Ramos (cell line): ENCODE data around the gene ARHGAP32.
"Not testable (repeated sequence)": the region's sequence is repeated elsewhere in the genome, so short reads cannot be mapped to it uniquely, and the experiment has no call there.

ENCODE experiments used
- in situ Hi-C: fragments of 300-500 bp; cut with MboI; formaldehyde crosslinking; loops from one replicate; pipeline ENCODE4 v1.14.3; 2022; ENCODE audit warnings: low sequenced_read_pairs; ENCODE audit not compliant: unreplicated experiment

Gene ARHGAP32

DNA sequence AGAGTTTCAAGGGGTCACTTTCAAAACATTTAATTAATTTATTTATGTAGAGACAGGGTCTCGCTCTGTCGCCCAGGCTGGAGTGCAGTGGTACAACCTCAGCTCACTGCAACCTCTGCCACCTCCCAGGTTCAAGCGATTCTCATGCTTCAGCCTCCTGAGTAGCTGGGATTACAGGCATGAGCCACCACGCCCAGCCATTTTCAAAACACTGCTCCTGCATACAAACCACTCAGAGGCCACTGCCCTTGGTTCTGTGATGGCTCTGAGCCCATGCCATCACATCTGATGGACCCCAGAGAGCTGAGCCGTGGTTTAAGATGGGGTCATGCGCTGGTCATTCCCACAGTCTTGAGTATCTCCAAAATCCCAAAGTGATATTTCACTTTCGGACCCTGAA, 272.5 kb downstream of the ARHGAP32 start:
- in situ Hi-C loops, result not testable (repeated sequence)

DNA sequence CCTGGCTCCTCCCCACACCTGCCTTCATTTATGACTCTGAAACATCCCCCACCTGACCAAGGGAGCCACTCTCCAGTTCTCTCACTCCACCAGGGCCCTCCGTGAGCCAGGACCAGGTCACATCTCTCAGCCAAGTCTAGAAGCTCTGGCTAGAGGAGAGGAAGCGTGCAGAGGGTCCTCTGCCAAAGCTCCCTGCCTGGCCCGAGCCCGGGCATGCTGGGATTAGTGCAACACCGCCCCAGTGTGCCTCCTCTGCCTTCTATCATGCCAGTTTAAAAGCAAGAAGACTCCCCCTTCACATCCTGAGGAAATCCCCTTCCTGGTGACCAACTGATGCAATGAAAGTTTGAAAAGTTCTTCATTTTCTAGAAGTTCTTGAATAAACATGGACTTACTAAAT, 272.9 kb downstream of the ARHGAP32 start:
- in situ Hi-C loops, result no loop called here

DNA sequence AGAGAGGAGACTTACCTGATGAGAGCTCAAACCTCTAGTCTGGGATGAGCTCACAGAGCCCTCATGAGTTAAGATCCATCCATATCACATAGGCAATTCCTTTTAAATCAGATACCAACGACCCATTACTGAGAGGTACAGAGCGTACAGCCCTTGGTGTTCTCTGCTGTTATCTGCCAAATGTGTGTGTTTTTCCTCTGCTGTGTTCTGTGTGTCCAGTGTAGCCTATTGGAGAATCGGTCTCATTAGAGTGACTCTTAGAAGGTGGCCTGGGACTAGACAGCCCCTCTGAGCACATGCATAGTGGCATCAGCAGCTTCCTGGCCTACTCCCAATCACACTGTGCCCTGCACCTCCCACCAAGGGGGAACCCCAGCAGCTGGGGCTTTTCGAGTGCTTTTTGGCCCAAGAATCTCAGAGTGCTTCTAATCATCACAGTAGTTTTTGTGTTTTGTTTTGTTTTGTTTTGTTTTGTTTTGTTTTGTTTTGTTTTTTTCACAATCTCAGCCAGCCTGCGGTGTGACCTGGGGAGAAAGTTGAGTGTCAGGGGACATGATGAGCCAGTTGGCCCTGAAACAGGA, 274.9 kb downstream of the ARHGAP32 start:
- in situ Hi-C loops, result no loop called here

DNA sequence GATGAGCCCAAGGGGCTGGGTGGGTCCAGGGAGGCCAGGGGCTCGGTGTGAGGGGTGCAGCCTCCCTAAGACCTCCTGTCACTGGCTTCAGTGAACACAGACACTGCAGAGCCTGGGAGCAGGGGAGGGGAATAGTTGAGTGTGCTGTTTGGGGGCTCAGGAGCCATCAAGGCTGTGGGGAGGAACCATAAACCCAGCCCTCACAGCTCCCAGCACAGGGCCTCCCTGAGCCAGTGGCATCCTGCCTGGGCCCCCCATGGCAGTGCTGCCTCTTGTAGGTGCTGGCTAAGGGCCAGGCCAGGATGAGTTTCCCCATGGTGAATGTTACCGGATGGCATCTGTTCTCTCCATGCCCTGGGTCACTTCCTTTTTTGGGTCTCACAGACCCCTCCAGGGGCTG, 275.4 kb downstream of the ARHGAP32 start:
- in situ Hi-C loops, result no loop called here

DNA sequence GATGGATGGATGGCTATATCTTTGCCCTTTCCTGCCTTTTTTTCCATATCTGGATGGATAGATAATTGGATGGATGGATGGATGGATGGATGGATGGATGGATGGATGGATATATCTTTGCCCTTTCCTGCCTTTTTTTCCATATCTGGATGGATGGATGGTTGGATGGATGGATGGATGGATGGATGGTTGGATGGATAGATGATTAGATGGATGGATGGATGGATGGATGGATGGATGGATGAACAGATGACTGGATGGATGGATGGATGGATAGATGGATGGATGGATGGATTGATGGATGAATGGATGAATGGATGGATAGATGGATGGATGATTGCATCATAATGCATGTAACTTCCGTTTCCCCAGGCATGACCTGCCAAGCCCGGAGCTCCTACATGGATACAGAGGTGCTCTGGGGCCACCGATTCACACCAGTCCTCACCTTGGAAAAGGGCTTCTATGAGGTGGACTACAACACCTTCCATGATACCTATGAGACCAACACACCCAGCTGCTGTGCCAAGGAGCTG, 276.0 kb downstream of the ARHGAP32 start:
- in situ Hi-C loops, result no loop called here

DNA sequence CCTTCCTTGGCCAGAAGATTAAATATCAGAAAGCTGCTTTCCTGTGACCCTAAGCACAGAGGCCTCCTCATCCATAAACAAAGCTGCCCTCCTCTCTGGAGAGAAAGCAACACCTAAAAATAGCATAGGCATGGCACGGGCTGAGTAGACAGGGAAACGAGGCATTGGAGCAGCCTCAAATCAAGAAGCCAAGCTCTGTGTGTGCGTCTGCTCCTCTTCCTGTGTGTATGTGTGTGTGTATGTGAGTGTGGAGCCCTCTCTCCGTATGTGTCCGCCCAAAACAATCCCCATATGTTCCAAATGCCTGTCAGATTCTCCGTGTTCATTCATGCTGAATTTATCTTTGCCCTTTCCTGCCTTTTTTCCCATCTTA, 277.0 kb downstream of the ARHGAP32 start:
- in situ Hi-C loops, result no loop called here
